T-helper 17 cell (primary cell): ENCODE results near the gene RGSL1. TPM values are rescaled to one million over a fixed set of nuclear protein-coding genes. Genes with fewer than 3 reads are reported as not detected.
"Not testable (repeated sequence)": the region's sequence is repeated elsewhere in the genome, so short reads cannot be mapped to it uniquely, and the experiment has no call there.

Source experiments
- ATAC-seq: fragments of 150-1000 bp; cut with Tn5 transposase; 2 replicates; pipeline ENCODE4 v1.10.0; 2021; ENCODE audit warnings: mild to moderate bottlenecking, moderate library complexity
- DNase-seq, 3 donors: peaks; one replicate each; pipeline versions ENCODE4 v3.0.0 to v3.0.0-alpha.2; 2020 to 2021
- H3K9me3 ChIP-seq: one replicate; pipeline ENCODE4 v1.7.0; 2013; ENCODE audit warnings: low read length, mild to moderate bottlenecking; ENCODE audit not compliant: control insufficient read depth, poor library complexity, severe bottlenecking
- H3K27ac Mint-ChIP-seq: one replicate; pipeline ENCODE4 v1.8.0; 2022; ENCODE audit warnings: mild to moderate bottlenecking, moderate library complexity, mixed read lengths
- H3K27me3 Mint-ChIP-seq: one replicate; pipeline ENCODE4 v1.8.0; 2022; ENCODE audit warnings: mixed read lengths
- H3K36me3 Mint-ChIP-seq: one replicate; pipeline ENCODE4 v1.8.0; 2022; ENCODE audit warnings: low read depth, mixed read lengths
- H3K4me1 Mint-ChIP-seq: one replicate; pipeline ENCODE4 v1.8.0; 2022; ENCODE audit warnings: mild to moderate bottlenecking, mixed read lengths
- H3K4me3 Mint-ChIP-seq: one replicate; pipeline ENCODE4 v1.8.0; 2022; ENCODE audit warnings: mild to moderate bottlenecking, moderate library complexity, mixed read lengths
- total RNA-seq, 4 donors: library from RNA in 2 of 4; stranded (reverse) in 2 of 4; gene quantifications; one replicate each; pipeline ENCODE4 v1.2.3 and lab custom pipeline; 2022 to 2026

RGSL1 gene
- total RNA-seq, 2 donors from 2014 or later, result not detected

- Mint-ChIP-seq H3K4me3 (no peak overlapping the region), H3K36me3 (no peaks in the 10 kb centered on the region), H3K4me1 (no peaks in the 10 kb centered on the region), H3K27me3 (peaks cover 8% of the 10 kb centered on the region), H3K27ac (no peak overlapping the region)
- ATAC-seq, result no peak
- peaks cover 5% of the 10 kb centered on the region for H3K9me3 ChIP-seq
- DNase-seq, result no peak
These were observed 75.4 kb downstream of the RGSL1 start for GRCh38 chr1:182525342-182525741.

DNA sequence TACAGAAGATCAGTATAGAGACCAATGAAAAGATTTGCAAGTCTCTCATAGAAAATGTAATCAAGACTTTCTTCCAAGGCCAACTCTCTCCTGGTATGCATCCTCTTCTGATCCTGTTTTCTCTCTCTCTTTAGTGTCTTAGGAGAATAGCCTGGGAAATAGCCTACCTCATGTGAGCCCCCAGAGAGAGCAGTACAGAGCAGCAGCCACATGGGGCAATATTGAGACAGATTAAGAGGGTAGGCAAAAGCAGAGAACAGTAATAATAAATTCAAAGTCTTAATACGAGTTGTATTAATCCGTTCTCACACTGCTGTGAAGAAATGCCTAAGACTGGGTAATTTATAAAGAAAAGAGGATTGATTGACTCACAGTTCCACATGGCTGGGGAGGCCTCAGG is 77.7 kb downstream of the RGSL1 start:
- DNase-seq (no peak), ATAC-seq (no peak)
- Mint-ChIP-seq H3K27me3 (peaks cover 8% of the 10 kb centered on the region), H3K36me3 (no peaks in the 10 kb centered on the region), H3K27ac (no peak overlapping the region), H3K4me3 (no peak overlapping the region), H3K4me1 (no peaks in the 10 kb centered on the region)
- peaks cover 8% of the 10 kb centered on the region for H3K9me3 ChIP-seq

GRCh38 chr1:182528206-182528605 is 78.3 kb downstream of the RGSL1 start:
- H3K4me1 Mint-ChIP-seq, H3K36me3 Mint-ChIP-seq, H3K9me3 ChIP-seq, H3K27me3 Mint-ChIP-seq, H3K4me3 Mint-ChIP-seq, ATAC-seq, DNase-seq, H3K27ac Mint-ChIP-seq: not testable (repeated sequence)

DNA sequence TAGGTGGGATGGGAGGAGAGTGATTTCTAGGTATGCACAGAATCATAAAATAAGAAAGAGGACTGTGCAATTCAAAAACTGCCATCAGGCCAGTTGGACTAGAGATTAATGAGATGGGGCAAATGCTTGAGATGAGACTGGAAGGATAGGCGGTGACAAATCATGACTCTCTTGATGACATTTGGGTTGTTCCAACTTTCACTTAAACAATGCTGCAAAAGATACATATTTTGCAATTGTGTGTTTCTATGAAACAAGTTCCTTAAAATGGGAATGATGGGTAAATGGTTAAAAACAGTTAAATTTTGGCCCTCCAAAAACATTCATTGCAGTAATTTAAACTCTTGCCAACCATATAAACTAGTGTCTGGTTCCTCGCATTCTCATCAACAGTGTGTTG is 84.0 kb downstream of the RGSL1 start:
- peaks cover 20% of the 10 kb centered on the region for H3K27me3 Mint-ChIP-seq
- H3K36me3 Mint-ChIP-seq, result no peaks in the 10 kb centered on the region
- peaks cover 2% of the 10 kb centered on the region for H3K9me3 ChIP-seq
- no peak overlapping the region for H3K27ac Mint-ChIP-seq
- no peaks in the 10 kb centered on the region for H3K4me1 Mint-ChIP-seq
- ATAC-seq (no peak), DNase-seq (no peak)
- no peak overlapping the region for H3K4me3 Mint-ChIP-seq

DNA sequence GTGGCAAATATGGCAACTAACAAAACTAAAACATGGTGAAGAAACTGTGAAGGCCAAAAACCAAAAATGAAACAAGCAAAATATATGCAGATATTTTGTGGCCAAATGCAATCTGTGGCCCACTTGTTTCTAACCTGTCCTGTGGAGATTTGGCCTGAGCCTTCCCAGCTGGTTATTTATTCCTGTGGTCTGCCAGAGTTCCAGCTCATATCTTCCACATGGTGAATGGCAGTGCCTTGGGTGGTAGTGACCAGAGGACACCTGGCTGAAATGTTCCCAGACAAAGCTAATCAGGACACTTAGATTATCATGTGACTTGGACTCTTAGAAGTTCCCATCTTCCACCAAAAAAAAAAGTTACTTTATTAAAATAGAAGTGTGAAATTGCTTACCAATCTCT is 99.4 kb downstream of the RGSL1 start:
- ATAC-seq, result no peak

GRCh38 chr1:182549811-182550210 is 99.9 kb downstream of the RGSL1 start:
- H3K36me3 Mint-ChIP-seq, result peaks cover 3% of the 10 kb centered on the region
- no peaks in the 10 kb centered on the region for H3K4me1 Mint-ChIP-seq
- H3K27ac Mint-ChIP-seq, result no peak overlapping the region
- ATAC-seq, result no peak
- H3K4me3 Mint-ChIP-seq, result no peak overlapping the region
- H3K27me3 Mint-ChIP-seq, result peaks cover 27% of the 10 kb centered on the region
- no peaks in the 10 kb centered on the region for H3K9me3 ChIP-seq
- DNase-seq, result no peak

More for the DNA sequence above, 99.4 kb downstream of the RGSL1 start:
- H3K9me3 ChIP-seq, result no peaks in the 10 kb centered on the region
- DNase-seq, result no peak
- Mint-ChIP-seq H3K27ac (no peak overlapping the region), H3K4me3 (no peak overlapping the region), H3K4me1 (no peaks in the 10 kb centered on the region), H3K27me3 (peaks cover 29% of the 10 kb centered on the region), H3K36me3 (peaks cover 3% of the 10 kb centered on the region)

DNA sequence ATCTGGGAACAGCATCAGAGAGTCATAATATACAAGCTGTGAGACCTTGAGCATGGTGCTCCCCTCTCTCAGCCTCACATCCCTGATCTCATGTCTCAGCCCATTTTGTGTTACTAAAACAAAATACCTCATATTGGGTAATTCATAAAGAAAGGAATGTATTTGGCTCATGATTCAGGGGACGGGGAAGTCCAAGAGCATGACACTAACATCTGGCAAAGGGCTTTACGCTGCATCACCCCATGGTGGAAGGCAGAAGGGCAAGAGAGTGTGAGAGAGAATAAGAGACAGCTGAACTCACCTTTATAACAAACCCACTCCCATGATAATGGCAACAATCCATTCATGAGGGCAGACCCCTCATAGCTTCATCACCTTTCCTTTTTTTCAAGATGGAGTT is 102.6 kb downstream of the RGSL1 start:
- no peak overlapping the region for H3K27ac Mint-ChIP-seq
- ATAC-seq, result no peak

DNA sequence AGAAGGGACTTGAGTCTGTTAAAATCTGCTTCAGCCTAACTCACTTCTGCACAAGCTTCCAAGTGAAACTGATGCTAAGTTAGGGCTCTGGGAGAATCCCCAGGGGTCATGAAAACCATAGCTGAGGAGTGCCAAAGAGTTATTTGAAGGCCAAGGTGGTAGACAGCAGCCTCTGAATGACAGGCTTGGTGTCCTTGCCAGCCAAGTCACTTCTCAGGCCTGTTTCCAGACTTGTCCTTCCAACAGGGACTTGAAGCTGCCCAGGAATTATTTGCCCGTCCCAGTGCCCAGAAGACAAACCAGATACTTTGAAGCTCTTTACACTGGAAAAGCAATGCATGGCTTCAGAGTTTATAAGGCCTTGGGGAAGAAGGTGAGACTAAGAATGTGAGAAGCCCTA is 105.5 kb downstream of the RGSL1 start:
- H3K36me3 Mint-ChIP-seq, result peaks cover 11% of the 10 kb centered on the region
- peaks cover 2% of the 10 kb centered on the region for H3K4me1 Mint-ChIP-seq
- DNase-seq, result no peak
- ATAC-seq, result no peak
- H3K9me3 ChIP-seq, result no peaks in the 10 kb centered on the region
- no peak overlapping the region for H3K27ac Mint-ChIP-seq
- H3K4me3 Mint-ChIP-seq, result no peak overlapping the region
- peaks cover 5% of the 10 kb centered on the region for H3K27me3 Mint-ChIP-seq

More for the DNA sequence above, 102.6 kb downstream of the RGSL1 start:
- H3K36me3 Mint-ChIP-seq, result peaks cover 3% of the 10 kb centered on the region
- H3K4me3 Mint-ChIP-seq, result no peak overlapping the region
- no peaks in the 10 kb centered on the region for H3K9me3 ChIP-seq
- H3K27me3 Mint-ChIP-seq, result peaks cover 14% of the 10 kb centered on the region
- no peak for DNase-seq
- no peaks in the 10 kb centered on the region for H3K4me1 Mint-ChIP-seq

DNA sequence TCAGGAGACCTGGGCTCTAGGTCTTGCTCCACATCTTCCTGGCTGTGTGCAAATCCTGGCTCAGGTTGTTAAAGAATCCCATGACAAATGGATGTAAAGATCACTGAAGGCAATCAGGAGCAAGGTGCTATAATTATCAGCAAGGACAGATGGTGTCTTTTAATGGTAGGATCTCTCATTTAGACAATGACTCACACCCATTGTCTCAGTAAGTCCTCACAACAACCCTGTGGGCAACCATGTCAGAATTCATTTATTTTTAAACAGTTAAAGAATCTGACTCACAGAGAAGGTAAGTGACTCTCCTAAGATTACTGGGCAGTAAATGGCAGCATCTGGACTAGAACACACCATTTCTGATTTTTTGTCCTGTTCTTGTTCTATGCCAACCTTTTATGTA is 106.3 kb downstream of the RGSL1 start:
- no peak for ATAC-seq
- no peak overlapping the region for H3K4me3 Mint-ChIP-seq

DNA sequence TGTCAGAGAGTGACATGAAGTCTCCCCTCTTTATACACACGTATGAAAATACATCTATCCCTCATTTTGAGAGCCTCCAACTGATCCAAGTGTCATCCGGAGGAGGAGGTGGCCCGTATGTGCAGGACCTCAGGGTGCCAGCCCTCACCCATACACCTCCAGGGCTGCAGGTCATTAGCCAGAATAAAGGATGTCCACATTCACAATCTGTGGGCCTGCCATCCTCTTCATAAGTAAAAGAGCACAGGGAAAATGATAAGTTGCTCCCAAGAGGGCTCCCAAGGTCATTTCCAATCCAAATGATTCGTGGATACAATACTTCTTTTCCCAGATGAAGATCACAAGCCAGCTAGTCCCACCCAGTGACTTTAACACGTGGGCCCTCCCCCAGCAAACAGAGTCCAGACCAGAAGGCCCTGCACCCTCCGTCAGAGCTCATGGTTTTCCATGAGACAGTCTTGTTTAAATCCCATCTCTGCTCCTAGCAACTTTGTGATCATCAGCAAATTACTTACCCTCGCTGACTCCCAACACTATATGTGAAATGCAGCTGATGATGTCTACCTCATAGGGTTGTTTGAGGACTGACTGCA is 110.5 kb downstream of the RGSL1 start:
- no peaks in the 10 kb centered on the region for H3K9me3 ChIP-seq
- no peak overlapping the region for H3K4me3 Mint-ChIP-seq
- H3K4me1 Mint-ChIP-seq, result peaks cover 8% of the 10 kb centered on the region
- peaks cover 10% of the 10 kb centered on the region for H3K36me3 Mint-ChIP-seq
- peaks cover 14% of the 10 kb centered on the region for H3K27me3 Mint-ChIP-seq
- H3K27ac Mint-ChIP-seq, result no peak overlapping the region
- no peak for ATAC-seq
- no peak for DNase-seq

More for the DNA sequence above, 106.3 kb downstream of the RGSL1 start:
- H3K27me3 Mint-ChIP-seq, result peaks cover 6% of the 10 kb centered on the region
- H3K36me3 Mint-ChIP-seq, result peaks cover 11% of the 10 kb centered on the region
- no peak for DNase-seq
- peaks cover 2% of the 10 kb centered on the region for H3K4me1 Mint-ChIP-seq
- H3K9me3 ChIP-seq, result no peaks in the 10 kb centered on the region
- no peak overlapping the region for H3K27ac Mint-ChIP-seq

DNA sequence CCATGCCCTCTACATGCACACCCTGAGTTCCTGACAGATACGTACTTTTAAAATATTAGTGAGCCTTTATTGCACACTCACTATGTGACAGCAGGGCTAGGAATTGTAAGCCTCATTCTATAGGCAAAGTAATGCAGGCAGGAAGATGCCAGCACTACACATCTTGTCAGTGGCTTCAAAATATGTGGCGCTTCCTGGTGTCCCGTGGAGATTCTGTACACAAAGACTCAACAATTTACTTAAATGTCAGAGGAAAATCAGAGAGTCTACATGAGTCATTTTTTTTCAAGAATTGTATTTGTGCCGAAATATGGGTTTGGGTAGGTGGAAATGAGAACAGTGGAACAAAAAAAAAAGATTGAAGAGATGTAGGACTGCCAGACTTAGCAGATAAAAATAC is 111.5 kb downstream of the RGSL1 start:
- no peak overlapping the region for H3K4me3 Mint-ChIP-seq
- H3K9me3 ChIP-seq, result no peaks in the 10 kb centered on the region
- DNase-seq, result no peak
- peaks cover 14% of the 10 kb centered on the region for H3K27me3 Mint-ChIP-seq
- peaks cover 10% of the 10 kb centered on the region for H3K36me3 Mint-ChIP-seq
- H3K27ac Mint-ChIP-seq, result no peak overlapping the region
- no peak for ATAC-seq
- peaks cover 8% of the 10 kb centered on the region for H3K4me1 Mint-ChIP-seq

- Mint-ChIP-seq H3K27ac (no peak overlapping the region), H3K4me3 (no peak overlapping the region), H3K4me1 (peaks cover 8% of the 10 kb centered on the region), H3K27me3 (peaks cover 14% of the 10 kb centered on the region), H3K36me3 (peaks cover 8% of the 10 kb centered on the region)
- ATAC-seq, result no peak
- DNase-seq, result no peak
- no peaks in the 10 kb centered on the region for H3K9me3 ChIP-seq
These were observed 113.1 kb downstream of the RGSL1 start for GRCh38 chr1:182563095-182563494.

DNA sequence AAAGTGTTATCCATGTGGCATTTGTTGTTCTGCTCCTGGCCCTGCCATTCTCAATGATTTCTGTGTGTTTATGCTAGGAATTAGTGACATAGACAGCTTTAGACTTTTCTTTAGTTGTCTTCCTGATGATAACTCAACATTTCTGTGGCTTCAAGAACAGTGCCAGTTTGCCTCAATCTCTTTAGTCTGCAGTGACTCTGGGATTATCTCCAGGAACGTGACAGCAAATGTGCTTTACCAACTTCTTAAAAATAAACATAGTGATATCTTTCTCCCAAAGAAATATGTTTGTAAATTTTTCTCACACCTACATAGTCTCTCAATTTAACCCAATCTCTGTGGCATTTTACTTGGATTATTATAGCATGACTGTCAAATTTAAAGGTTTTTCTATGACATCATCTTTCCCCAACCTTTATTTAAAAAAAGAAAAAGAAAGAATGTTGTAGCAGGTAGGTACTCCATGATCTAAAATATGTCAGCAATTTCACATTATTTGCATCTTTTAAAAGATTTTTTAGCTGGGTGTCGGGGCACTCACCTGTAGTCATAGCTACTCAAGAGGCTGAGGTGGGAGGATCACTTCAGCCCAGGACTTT is 114.6 kb downstream of the RGSL1 start:
- no peaks in the 10 kb centered on the region for H3K9me3 ChIP-seq
- Mint-ChIP-seq H3K27me3 (peaks cover 14% of the 10 kb centered on the region), H3K4me1 (peaks cover 5% of the 10 kb centered on the region), H3K36me3 (peaks cover 4% of the 10 kb centered on the region), H3K27ac (no peak overlapping the region), H3K4me3 (no peak overlapping the region)
- no peak for ATAC-seq
- no peak for DNase-seq

GRCh38 chr1:182565537-182565936 is 115.6 kb downstream of the RGSL1 start:
- Mint-ChIP-seq H3K4me1 (peaks cover 5% of the 10 kb centered on the region), H3K27ac (no peak overlapping the region), H3K4me3 (no peak overlapping the region), H3K27me3 (peaks cover 14% of the 10 kb centered on the region), H3K36me3 (peaks cover 2% of the 10 kb centered on the region)
- ATAC-seq, result no peak
- H3K9me3 ChIP-seq, result no peaks in the 10 kb centered on the region
- no peak for DNase-seq
